ENCODE data around the gene INTS4. TPM values are rescaled to one million over a fixed set of nuclear protein-coding genes. Genes with fewer than 3 reads are reported as not detected.
A peak's percentile ranks its signal among the peaks of the same experiment; 100 is the strongest.

Gene INTS4
- total RNA-seq, 4 donors from 2014 or later = 32.2 to 49.2 (median 40.0) TPM

DNA sequence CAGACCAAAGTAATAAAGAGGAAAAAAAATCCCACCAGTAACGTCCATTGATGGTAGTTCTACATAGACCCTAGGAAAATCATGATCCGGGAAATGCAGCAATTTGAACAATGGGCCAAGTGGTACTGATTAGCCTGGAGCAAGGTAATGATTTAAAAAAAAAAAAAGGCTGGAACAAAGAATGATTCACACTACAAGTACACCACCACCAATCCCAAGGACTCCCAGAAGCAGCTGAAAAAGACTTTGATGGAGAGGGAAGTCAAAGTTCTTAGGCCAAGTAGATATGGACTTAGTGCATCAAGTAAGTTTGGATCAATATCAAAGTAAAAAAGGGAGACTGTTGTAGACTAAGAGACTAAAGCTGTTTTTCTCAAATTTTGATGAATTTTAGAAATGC is 16.8 kb upstream of the INTS4 start:
- TF ChIP-seq EP300 (IDR thresholded peaks at IDR 0.05) (no peak), POLR2A (IDR thresholded peaks at IDR 0.05) (no peak)
- TF ChIP-seq, protein P1, sequence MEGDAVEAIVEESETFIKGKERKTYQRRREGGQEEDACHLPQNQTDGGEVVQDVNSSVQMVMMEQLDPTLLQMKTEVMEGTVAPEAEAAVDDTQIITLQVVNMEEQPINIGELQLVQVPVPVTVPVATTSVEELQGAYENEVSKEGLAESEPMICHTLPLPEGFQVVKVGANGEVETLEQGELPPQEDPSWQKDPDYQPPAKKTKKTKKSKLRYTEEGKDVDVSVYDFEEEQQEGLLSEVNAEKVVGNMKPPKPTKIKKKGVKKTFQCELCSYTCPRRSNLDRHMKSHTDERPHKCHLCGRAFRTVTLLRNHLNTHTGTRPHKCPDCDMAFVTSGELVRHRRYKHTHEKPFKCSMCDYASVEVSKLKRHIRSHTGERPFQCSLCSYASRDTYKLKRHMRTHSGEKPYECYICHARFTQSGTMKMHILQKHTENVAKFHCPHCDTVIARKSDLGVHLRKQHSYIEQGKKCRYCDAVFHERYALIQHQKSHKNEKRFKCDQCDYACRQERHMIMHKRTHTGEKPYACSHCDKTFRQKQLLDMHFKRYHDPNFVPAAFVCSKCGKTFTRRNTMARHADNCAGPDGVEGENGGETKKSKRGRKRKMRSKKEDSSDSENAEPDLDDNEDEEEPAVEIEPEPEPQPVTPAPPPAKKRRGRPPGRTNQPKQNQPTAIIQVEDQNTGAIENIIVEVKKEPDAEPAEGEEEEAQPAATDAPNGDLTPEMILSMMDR (IDR thresholded peaks at IDR 0.05) = no peak
- 67 to 72% methylated on average over 2 of the region's 2 CpGs for WGBS, 2 donors
- DNase-seq (ENCODE audit: low spot score in 2 of 2) = no peak
- Histone ChIP-seq H3K4me3 (no peak overlapping the region), H3K27me3 (no peaks in the 10 kb centered on the region), H3K27ac (no peak overlapping the region), H3K4me1 (no peaks in the 10 kb centered on the region), H3K9me3 (no peaks in the 10 kb centered on the region), H3K36me3 (peaks cover 0 to 10% (median 0%) of the 10 kb centered on the region in 3 donors)

DNA sequence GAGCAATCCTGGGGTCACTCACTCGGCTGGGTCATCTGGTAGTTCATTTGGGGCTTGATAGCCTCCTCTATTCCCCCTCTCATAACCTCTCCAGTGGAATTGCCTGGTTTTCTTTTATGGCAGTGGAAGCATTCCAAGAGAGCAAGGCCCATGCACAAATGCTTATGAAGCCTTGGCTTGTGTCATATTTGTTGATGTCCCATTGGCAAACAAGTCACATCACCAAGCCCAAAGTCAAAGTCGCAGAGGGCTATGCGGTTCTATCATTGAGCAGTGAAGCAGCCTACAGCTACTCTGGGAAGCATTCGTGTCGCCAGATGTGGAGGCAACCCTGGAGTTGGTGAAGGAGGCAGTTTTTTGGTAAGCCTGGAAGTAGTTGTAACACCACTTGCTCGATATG is 16.3 kb upstream of the INTS4 start:
- Histone ChIP-seq H3K27ac (no peak overlapping the region), H3K36me3 (peaks cover 0 to 4% (median 0%) of the 10 kb centered on the region in 3 donors), H3K9me3 (no peaks in the 10 kb centered on the region), H3K27me3 (no peaks in the 10 kb centered on the region), H3K4me1 (no peaks in the 10 kb centered on the region), H3K4me3 (no peak overlapping the region)
- TF ChIP-seq POLR2A (IDR thresholded peaks at IDR 0.05) (no peak), EP300 (IDR thresholded peaks at IDR 0.05) (no peak)
- TF ChIP-seq, protein P1 (IDR thresholded peaks at IDR 0.05) = no peak
- no peak for DNase-seq (ENCODE audit: low spot score in 2 of 2)
- 88% methylated on average over 6 of the region's 6 CpGs for WGBS, 2 donors

DNA sequence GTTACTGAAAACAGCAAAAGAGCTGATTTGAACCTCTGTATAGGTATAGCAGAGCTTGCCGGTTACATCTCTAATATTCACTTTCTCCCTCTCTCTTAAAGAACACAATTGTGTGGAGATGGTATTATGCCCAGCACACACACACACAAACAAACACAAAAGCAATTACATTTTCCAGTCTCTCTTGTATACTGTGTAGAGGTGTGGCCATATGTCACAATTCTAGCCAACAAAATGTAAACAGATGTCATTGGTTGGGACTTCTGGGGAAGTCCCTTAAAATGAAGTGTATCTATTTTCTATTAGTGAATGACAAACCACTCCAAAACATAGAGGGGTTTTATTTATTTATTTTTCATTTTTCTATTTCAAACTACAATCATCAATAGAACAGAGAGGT is 15.8 kb upstream of the INTS4 start:
- H3K4me1 ChIP-seq = no peaks in the 10 kb centered on the region
- TF ChIP-seq EP300 (IDR thresholded peaks at IDR 0.05) = no peak
- TF ChIP-seq, protein P1 (IDR thresholded peaks at IDR 0.05) = no peak
- no peak for TF ChIP-seq POLR2A (IDR thresholded peaks at IDR 0.05)
- no peaks in the 10 kb centered on the region for H3K9me3 ChIP-seq
- no peaks in the 10 kb centered on the region for H3K36me3 ChIP-seq
- no peak overlapping the region for H3K27ac ChIP-seq
- no peaks in the 10 kb centered on the region for H3K27me3 ChIP-seq
- no peak for DNase-seq (ENCODE audit: low spot score in 2 of 2)
- WGBS, 2 donors = 92 to 93% methylated on average over 1 of the region's 1 CpG
- no peak overlapping the region for H3K4me3 ChIP-seq

DNA sequence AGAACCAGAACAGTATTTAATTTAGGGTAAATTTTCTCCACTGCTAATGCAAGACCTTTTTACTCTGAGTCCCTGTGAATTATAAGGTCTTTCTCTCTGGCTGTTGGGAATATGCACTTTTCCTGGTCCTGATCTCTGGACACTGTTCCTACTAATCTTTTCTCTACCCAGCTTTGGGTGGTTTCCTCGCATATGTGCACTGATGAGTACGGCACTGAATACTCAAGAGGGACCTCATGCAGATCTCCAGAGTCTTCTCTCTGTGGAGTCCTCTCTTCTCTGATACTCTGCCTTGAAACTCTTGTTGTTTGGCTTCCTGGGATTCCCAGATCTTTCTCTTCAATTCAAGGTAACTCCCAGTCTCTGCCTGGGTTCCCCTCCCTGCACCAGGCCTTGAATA is 14.6 kb upstream of the INTS4 start:
- DNase-seq (ENCODE audit: low spot score in 2 of 2) = no peak
- no peaks in the 10 kb centered on the region for H3K27me3 ChIP-seq
- no peaks in the 10 kb centered on the region for H3K36me3 ChIP-seq
- no peak for TF ChIP-seq EP300 (IDR thresholded peaks at IDR 0.05)
- TF ChIP-seq POLR2A (IDR thresholded peaks at IDR 0.05) = no peak
- TF ChIP-seq, protein P1 (IDR thresholded peaks at IDR 0.05) = no peak
- 88 to 89% methylated on average over 2 of the region's 2 CpGs for WGBS, 2 donors
- no peak overlapping the region for H3K4me3 ChIP-seq
- H3K4me1 ChIP-seq = no peaks in the 10 kb centered on the region
- no peaks in the 10 kb centered on the region for H3K9me3 ChIP-seq
- no peak overlapping the region for H3K27ac ChIP-seq

DNA sequence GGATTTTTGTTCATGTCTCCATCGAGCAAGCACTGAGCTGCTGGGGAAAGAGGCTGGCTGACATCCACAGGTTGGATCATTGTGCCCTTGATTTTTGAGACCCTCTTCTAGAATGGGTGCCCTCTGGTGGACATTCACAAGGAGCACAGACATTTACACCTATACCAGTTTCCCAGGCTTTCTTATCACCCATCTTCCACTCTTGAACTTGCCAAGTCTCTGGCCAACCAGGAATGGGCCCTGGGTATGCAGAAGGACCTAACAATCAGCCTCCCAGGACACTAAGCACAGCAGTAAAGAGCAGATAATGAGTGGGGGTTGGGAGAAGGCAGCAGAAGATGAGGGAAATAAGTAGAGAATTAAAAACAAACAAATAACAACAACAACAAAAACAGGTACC is 5.7 kb upstream of the INTS4 start:
- H3K4me3 ChIP-seq = no peak overlapping the region
- TF ChIP-seq, protein P1 (IDR thresholded peaks at IDR 0.05) = peak; percentile 31 to 54 (median 45)
- TF ChIP-seq POLR2A (IDR thresholded peaks at IDR 0.05) = no peak
- H3K9me3 ChIP-seq = no peaks in the 10 kb centered on the region
- no peak overlapping the region for H3K27ac ChIP-seq
- H3K27me3 ChIP-seq = no peaks in the 10 kb centered on the region
- no peak for DNase-seq (ENCODE audit: low spot score in 2 of 2)
- WGBS, 2 donors = 0 to 14% methylated on average over 1 of the region's 1 CpG
- H3K4me1 ChIP-seq = peaks cover 0 to 5% (median 1%) of the 10 kb centered on the region in 4 donors
- H3K36me3 ChIP-seq = no peaks in the 10 kb centered on the region
